ENCODE measurements around the gene MYBBP1A.

The MYBBP1A gene

DNA sequence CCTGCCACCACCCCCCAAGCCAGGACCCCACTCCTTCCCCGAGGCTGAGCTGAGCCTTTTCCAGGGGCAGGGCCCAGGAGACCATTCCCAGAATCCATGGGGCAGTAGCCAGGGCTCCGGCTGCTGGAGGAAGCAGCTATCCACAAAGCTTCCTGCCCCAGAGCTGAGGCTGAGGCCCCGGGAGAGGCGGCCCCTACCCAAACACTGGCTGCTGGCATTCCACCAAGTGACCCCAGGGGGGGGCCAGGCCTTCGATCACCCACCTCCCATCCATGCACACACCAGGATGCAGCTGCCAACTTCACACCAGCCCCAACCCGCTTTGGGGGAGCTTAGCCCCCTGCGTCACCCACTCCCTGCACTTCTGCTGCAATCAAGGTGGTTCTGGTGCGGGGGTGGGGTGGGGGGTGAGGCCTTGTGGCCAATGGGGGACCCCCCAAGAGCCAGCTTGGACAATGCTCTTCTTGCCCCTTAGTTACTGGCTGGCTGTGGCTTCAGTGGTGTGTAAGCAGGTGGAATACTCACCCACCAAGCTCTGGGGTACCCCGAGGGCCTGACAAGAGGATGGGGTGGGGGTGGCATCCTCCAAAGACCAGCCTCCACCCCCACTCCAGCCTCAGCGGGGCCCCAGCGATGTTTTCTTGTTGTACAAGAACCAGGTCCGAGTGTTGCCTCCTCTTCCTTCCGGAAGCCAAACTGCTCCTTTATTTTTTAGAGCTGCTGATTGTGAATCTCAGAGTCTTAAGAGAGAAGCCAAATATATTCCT is 16.8 kb downstream of the MYBBP1A start:
- peaks cover 0 to 5% of the 10 kb centered on the region in 2 donors for H3K27me3 Mint-ChIP-seq
- DNase-seq (no peak), ATAC-seq (replicated peaks) (no peak)
- H3K4me1 Mint-ChIP-seq (ENCODE audit: low read depth in 2 of 2): peaks cover 0 to 6% of the 10 kb centered on the region in 2 donors
- no peak overlapping the region for H3K27ac Mint-ChIP-seq
- H3K9me3 Mint-ChIP-seq: no peaks in the 10 kb centered on the region
- peaks cover 23% of the 10 kb centered on the region for H3K36me3 Mint-ChIP-seq (ENCODE audit: insufficient read depth)
- no peak overlapping the region for H3K4me3 Mint-ChIP-seq

- ATAC-seq (replicated peaks): no peak
Measured at GRCh38 chr17:4537451-4538235, 17.5 kb downstream of the MYBBP1A start.

DNA sequence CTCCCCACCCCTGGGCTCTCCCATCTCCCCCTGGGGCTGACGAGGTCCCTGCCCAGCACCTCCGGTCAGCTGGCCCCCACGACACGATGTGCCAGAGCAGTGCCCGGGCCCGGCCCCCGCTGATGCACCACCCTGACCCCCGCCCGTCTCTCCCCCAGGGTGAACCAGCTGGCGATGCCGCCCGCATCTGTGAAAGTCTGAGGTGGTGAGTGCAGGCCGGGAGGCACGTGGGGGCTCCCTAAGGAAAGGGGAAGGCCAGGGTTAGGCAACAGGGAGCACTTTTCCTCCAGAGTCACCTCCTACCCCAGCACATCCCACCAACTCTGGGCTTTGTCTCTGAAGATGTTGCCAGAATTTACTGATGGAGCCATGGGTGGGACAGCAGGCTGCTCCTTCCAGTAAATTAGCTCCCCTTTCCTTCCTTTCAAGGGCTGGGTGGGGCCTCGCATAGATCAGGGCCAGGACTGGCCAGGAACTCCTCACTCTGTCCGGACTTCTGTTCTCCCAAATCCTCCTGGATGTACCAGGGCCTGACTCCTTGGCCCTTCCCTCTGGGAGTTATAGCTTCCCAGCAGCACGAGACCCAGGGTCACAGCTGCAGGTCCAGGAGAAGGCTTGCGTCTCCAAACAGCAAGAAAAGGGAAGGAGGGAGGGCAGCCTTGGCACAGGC is 18.3 kb downstream of the MYBBP1A start:
- H3K27ac Mint-ChIP-seq: peak overlapping the region; percentile 5 to 67
- DNase-seq: no peak
- H3K4me3 Mint-ChIP-seq: no peak overlapping the region
- no peaks in the 10 kb centered on the region for H3K9me3 Mint-ChIP-seq
- H3K36me3 Mint-ChIP-seq (ENCODE audit: insufficient read depth): peaks cover 21% of the 10 kb centered on the region
- peaks cover 0 to 9% of the 10 kb centered on the region in 2 donors for H3K27me3 Mint-ChIP-seq
- ATAC-seq (replicated peaks): no peak
- H3K4me1 Mint-ChIP-seq (ENCODE audit: low read depth in 2 of 2): peaks cover 0 to 8% of the 10 kb centered on the region in 2 donors

More at GRCh38 chr17:4537451-4538235, 17.5 kb downstream of the MYBBP1A start:
- peaks cover 0 to 9% of the 10 kb centered on the region in 2 donors for H3K27me3 Mint-ChIP-seq
- no peaks in the 10 kb centered on the region for H3K9me3 Mint-ChIP-seq
- DNase-seq: no peak
- peaks cover 25% of the 10 kb centered on the region for H3K36me3 Mint-ChIP-seq (ENCODE audit: insufficient read depth)
- H3K27ac Mint-ChIP-seq: peak overlapping the region in 1 of 2 donors; percentile 5
- H3K4me1 Mint-ChIP-seq (ENCODE audit: low read depth in 2 of 2): peaks cover 0 to 8% of the 10 kb centered on the region in 2 donors
- no peak overlapping the region for H3K4me3 Mint-ChIP-seq

- ATAC-seq (replicated peaks): no peak
- H3K27ac Mint-ChIP-seq: peak overlapping the region in 1 of 2 donors; percentile 67
Measured at GRCh38 chr17:4536259-4536741, 18.9 kb downstream of the MYBBP1A start.

DNA sequence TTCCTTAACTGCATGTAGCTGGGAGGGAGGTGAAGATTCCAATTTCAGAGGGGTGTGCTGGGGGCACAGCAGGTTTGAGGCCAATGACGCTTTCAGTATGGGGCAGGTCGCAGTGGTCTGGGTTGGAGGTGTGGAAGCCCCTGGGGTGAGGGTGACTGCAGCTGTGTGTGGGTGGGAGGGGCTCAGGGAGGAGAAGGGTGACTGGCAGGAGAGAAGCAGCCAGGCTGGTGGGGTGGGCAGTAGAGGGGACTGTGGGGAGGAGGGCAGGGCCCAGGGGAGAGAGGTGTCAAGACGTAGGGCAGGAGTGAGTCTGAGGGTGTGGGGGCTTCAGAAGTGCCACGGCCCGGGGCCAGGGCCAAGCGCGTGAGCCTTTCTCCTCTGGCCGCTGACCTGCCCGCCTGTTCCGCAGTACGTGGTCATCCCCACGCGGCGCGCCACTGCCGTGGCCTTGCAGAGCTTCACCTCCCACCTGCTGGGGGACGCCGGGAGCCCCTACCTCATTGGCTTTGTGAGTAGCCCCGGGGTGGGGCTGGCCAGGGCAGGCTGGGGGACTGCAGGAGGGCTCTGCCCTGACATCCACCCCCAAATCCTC is 19.4 kb downstream of the MYBBP1A start:
- H3K36me3 Mint-ChIP-seq (ENCODE audit: insufficient read depth): peaks cover 19% of the 10 kb centered on the region

More at GRCh38 chr17:4536259-4536741, 18.9 kb downstream of the MYBBP1A start:
- Mint-ChIP-seq H3K36me3 (ENCODE audit: insufficient read depth) (peaks cover 21% of the 10 kb centered on the region), H3K9me3 (no peaks in the 10 kb centered on the region), H3K4me1 (ENCODE audit: low read depth in 2 of 2) (peaks cover 0 to 8% of the 10 kb centered on the region in 2 donors), H3K4me3 (no peak overlapping the region), H3K27me3 (peaks cover 0 to 9% of the 10 kb centered on the region in 2 donors)
- DNase-seq: no peak

DNA sequence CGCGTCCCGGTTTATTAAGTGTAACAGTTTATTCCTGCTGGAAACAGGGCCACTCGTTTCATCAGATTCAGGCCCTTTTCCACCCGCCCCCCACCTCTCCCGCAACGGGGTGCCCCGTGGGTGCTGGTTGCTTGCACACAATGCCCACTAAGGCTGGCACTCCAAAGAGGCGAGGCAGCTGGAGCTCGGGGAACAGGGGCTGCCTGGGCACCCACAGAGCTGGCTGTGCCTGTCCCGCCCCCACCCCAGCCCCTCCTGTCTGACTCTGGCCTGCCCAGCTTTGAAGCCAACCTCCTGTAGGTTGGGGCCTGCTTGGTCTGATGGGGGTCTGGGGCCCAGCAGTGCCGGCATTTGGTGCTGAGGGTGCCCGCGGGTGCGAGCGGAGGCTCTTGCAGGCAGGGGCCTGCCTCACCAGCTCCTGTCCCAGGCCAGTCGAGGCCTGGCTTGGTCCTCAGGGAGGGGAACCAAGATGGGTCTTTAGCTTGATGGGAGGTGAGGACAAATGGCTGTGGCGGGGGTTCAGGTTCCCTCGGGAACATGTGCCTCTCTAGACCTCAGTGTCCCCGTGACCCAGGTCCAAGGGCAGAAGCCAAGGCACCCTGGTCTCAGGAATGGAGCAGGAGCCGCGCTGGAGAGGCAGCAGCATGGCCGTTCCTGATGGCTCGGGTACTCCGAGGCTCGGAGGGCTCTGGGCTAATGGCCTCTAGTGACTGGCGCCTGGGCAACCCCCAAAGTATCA is 20.1 kb downstream of the MYBBP1A start:
- Mint-ChIP-seq H3K27me3 (peaks cover 0 to 9% of the 10 kb centered on the region in 2 donors), H3K9me3 (no peaks in the 10 kb centered on the region), H3K4me1 (ENCODE audit: low read depth in 2 of 2) (peaks cover 0 to 8% of the 10 kb centered on the region in 2 donors), H3K27ac (peak overlapping the region; percentile 41 to 51), H3K36me3 (ENCODE audit: insufficient read depth) (peaks cover 13% of the 10 kb centered on the region), H3K4me3 (no peak overlapping the region)
- no peak for ATAC-seq (replicated peaks)
- DNase-seq: no peak

More for the DNA sequence above, 19.4 kb downstream of the MYBBP1A start:
- DNase-seq (no peak), ATAC-seq (replicated peaks) (no peak)
- Mint-ChIP-seq H3K4me3 (no peak overlapping the region), H3K27me3 (peaks cover 0 to 9% of the 10 kb centered on the region in 2 donors), H3K9me3 (no peaks in the 10 kb centered on the region), H3K27ac (peak overlapping the region; percentile 41 to 51), H3K4me1 (ENCODE audit: low read depth in 2 of 2) (peaks cover 0 to 8% of the 10 kb centered on the region in 2 donors)

DNA sequence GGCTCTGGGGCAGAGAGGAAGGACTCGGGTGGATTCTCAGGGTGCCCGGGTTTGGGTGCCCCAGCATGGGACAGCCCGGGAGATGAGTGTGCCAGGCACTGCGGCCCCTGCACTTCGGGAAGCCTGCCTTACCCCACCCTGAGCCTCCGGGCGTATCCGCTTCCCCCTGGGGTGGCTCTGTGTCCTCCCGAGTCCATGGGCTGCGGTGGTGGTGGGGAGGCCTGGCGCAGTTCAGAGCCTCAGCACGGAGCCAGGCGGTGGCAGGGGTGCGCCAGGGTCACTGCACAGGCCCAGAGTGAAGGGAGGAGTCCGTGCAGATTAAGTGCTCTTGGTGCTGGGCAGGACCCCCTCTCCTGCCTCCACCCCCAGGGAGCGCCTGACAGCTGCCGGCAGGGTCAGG is 20.7 kb downstream of the MYBBP1A start:
- ATAC-seq (replicated peaks) (no peak), DNase-seq (no peak)
- Mint-ChIP-seq H3K9me3 (no peaks in the 10 kb centered on the region), H3K4me3 (no peak overlapping the region), H3K27ac (no peak overlapping the region), H3K4me1 (ENCODE audit: low read depth in 2 of 2) (peaks cover 0 to 8% of the 10 kb centered on the region in 2 donors), H3K27me3 (peaks cover 0 to 9% of the 10 kb centered on the region in 2 donors), H3K36me3 (ENCODE audit: insufficient read depth) (peaks cover 10% of the 10 kb centered on the region)

DNA sequence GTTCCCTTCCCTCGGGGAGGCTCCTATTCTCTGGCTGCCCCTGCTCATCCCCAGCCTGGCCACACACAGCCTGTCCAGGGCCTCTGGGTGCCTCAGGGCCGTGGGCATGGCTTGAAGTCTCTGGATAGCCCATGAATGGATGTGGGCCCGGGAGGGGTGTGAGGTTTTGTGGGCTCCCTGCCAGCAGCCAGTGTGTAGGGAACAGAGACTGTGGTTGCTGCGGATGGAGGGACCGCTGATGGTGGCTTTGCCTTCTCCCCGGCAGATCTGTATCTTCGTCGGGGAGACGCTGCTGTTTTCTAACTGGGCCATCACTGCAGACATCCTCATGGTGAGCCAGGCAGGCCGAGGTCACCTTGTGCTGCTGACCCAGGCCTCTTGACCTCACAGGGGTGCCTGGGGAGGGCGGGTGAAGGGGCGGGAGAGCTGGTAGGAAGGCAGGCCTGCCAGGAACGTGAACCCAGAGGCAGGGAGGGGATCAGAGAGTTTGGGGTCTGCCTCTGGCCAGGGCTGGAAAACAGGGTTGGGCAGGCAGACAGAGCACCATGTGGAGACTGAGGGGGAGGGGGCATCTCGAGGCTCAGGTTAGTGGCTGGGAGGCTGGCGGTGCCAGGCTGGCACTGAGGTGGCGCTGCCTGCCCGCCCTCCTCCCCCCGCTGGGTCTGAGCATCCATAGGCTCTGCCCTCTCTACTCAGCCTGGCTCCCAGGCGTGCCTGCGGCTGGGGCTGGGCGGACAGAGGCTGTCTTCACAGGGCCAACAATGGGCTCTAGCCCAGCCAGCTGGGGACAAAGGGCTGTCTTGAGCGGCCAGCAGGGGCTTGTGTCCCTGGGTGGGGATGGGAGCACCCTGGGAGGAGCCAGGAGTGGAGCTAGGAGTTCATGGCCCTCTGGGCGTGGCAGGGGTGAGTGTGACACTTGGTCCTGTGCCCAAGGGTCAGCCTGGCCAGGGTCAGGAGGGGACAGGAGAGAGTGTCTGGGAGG is 21.4 kb downstream of the MYBBP1A start:
- ATAC-seq (replicated peaks) (no peak), DNase-seq (no peak)
- peak overlapping the region; percentile 49 to 87 for H3K27ac Mint-ChIP-seq
- H3K36me3 Mint-ChIP-seq (ENCODE audit: insufficient read depth): peaks cover 8% of the 10 kb centered on the region
- H3K4me1 Mint-ChIP-seq (ENCODE audit: low read depth in 2 of 2): peaks cover 0 to 8% of the 10 kb centered on the region in 2 donors
- H3K9me3 Mint-ChIP-seq: no peaks in the 10 kb centered on the region
- H3K27me3 Mint-ChIP-seq: peaks cover 0 to 9% of the 10 kb centered on the region in 2 donors
- H3K4me3 Mint-ChIP-seq: no peak overlapping the region

GRCh38 chr17:4532860-4533522 is 22.2 kb downstream of the MYBBP1A start:
- Mint-ChIP-seq H3K36me3 (ENCODE audit: insufficient read depth) (peaks cover 8% of the 10 kb centered on the region), H3K4me3 (no peak overlapping the region), H3K4me1 (ENCODE audit: low read depth in 2 of 2) (peaks cover 0 to 8% of the 10 kb centered on the region in 2 donors), H3K27me3 (peaks cover 0 to 9% of the 10 kb centered on the region in 2 donors), H3K27ac (peak overlapping the region; percentile 49 to 87), H3K9me3 (no peaks in the 10 kb centered on the region)
- ATAC-seq (replicated peaks) (no peak), DNase-seq (no peak)

GRCh38 chr17:4531988-4532736 is 23.0 kb downstream of the MYBBP1A start:
- Mint-ChIP-seq H3K27me3 (peaks cover 0 to 9% of the 10 kb centered on the region in 2 donors), H3K4me1 (ENCODE audit: low read depth in 2 of 2) (peaks cover 0 to 8% of the 10 kb centered on the region in 2 donors), H3K36me3 (ENCODE audit: insufficient read depth) (peaks cover 8% of the 10 kb centered on the region), H3K27ac (no peak overlapping the region), H3K4me3 (no peak overlapping the region), H3K9me3 (no peaks in the 10 kb centered on the region)
- DNase-seq (no peak), ATAC-seq (replicated peaks) (no peak)
